ENCODE measurements around the gene GSTM5. TPM values are rescaled to one million over a fixed set of nuclear protein-coding genes. Genes with fewer than 3 reads are reported as not detected.
A peak's percentile ranks its signal among the peaks of the same experiment; 100 is the strongest.
"Not testable (repeated sequence)": the region's sequence is repeated elsewhere in the genome, so short reads cannot be mapped to it uniquely, and the experiment has no call there.

GSTM5 gene
- 1.9 TPM for total RNA-seq

- not testable (repeated sequence) for DNase-seq
Measured at GRCh38 chr1:109711593-109712320, at the start of gene GSTM5. TSS of gene GSTM5 (plus strand) at chr1:109712251. CDS start at chr1:109712313, 62 bp downstream.

- DNase-seq, result no peak
Measured at GRCh38 chr1:109664671-109665070, 47.4 kb upstream of the GSTM5 start.

GRCh38 chr1:109667452-109668122, 44.5 kb upstream of the GSTM5 start, which contains the start of gene GSTM2:
TSS of gene GSTM2 (plus strand) at chr1:109668057. CDS start at chr1:109668116, 59 bp downstream.
- DNase-seq, result peak; percentile 59

- DNase-seq, result no peak
Measured at GRCh38 chr1:109668123-109668775, 43.8 kb upstream of the GSTM5 start.

GRCh38 chr1:109669246-109669948, 42.7 kb upstream of the GSTM5 start:
- DNase-seq, result no peak

- DNase-seq, result not testable (repeated sequence)
Measured at GRCh38 chr1:109669949-109670302, 42.1 kb upstream of the GSTM5 start.

GRCh38 chr1:109671067-109671466, 41.0 kb upstream of the GSTM5 start:
- no peak for DNase-seq

- DNase-seq, result not testable (repeated sequence)
Measured at GRCh38 chr1:109673861-109674260, 38.2 kb upstream of the GSTM5 start.

- not testable (repeated sequence) for DNase-seq
Measured at GRCh38 chr1:109676683-109677381, 35.2 kb upstream of the GSTM5 start.

GRCh38 chr1:109677459-109677858, 34.6 kb upstream of the GSTM5 start:
- DNase-seq, result no peak

GRCh38 chr1:109678637-109679036, 33.4 kb upstream of the GSTM5 start:
- DNase-seq, result not testable (repeated sequence)

GRCh38 chr1:109684777-109685176, 27.3 kb upstream of the GSTM5 start:
- DNase-seq, result not testable (repeated sequence)

GRCh38 chr1:109685399-109685798, 26.7 kb upstream of the GSTM5 start:
- DNase-seq, result not testable (repeated sequence)

- DNase-seq, result not testable (repeated sequence)
Measured at GRCh38 chr1:109685890-109686289, 26.2 kb upstream of the GSTM5 start.

GRCh38 chr1:109687109-109687508, 24.9 kb upstream of the GSTM5 start:
- not testable (repeated sequence) for DNase-seq

- DNase-seq, result no peak
Measured at GRCh38 chr1:109687641-109688499, 24.2 kb upstream of the GSTM5 start, which contains the start of gene GSTM1. TSS of gene GSTM1 (plus strand) at chr1:109687817. CDS start at chr1:109687874, 57 bp downstream.

GRCh38 chr1:109689844-109690405, 22.1 kb upstream of the GSTM5 start:
- DNase-seq, result no peak

GRCh38 chr1:109691759-109692158, 20.3 kb upstream of the GSTM5 start:
- no peak for DNase-seq

GRCh38 chr1:109694400-109694799, 17.7 kb upstream of the GSTM5 start:
- DNase-seq, result not testable (repeated sequence)

- not testable (repeated sequence) for DNase-seq
Measured at GRCh38 chr1:109695138-109695537, 16.9 kb upstream of the GSTM5 start.

All from occipital lobe (tissue), 2 donors.